HG03039 (cell line): ENCODE results near the gene MYB.
"Not testable (repeated sequence)": the region's sequence is repeated elsewhere in the genome, so short reads cannot be mapped to it uniquely, and the experiment has no call there.

Experiments used
- ATAC-seq: cut with Tn5 transposase; IDR thresholded peaks from one replicate; pipeline ENCODE4 v1.9.1; 2021; ENCODE audit warnings: mild to moderate bottlenecking, moderate library complexity; ENCODE audit not compliant: unreplicated experiment

Gene MYB

GRCh38 chr6:135243871-135244796, 63.0 kb downstream of the MYB start:
- ATAC-seq, result no peak

- ATAC-seq, result no peak
Observed at GRCh38 chr6:135244805-135245204, 63.7 kb downstream of the MYB start.

GRCh38 chr6:135246412-135247012, 65.4 kb downstream of the MYB start:
- ATAC-seq, result not testable (repeated sequence)

- ATAC-seq, result no peak
Observed at GRCh38 chr6:135250234-135250633, 69.1 kb downstream of the MYB start.

- ATAC-seq, result no peak
Observed at GRCh38 chr6:135250751-135251497, 69.8 kb downstream of the MYB start.

- no peak for ATAC-seq
Observed at GRCh38 chr6:135251498-135252441, 70.7 kb downstream of the MYB start.

- no peak for ATAC-seq
Observed at GRCh38 chr6:135254471-135254870, 73.4 kb downstream of the MYB start.

GRCh38 chr6:135256866-135257265, 75.8 kb downstream of the MYB start:
- no peak for ATAC-seq

- no peak for ATAC-seq
Observed at GRCh38 chr6:135257631-135258405, 76.7 kb downstream of the MYB start.

- ATAC-seq, result no peak
Observed at GRCh38 chr6:135258970-135259369, 77.9 kb downstream of the MYB start.

- no peak for ATAC-seq
Observed at GRCh38 chr6:135260612-135261011, 79.5 kb downstream of the MYB start.

GRCh38 chr6:135261872-135262725, 81.0 kb downstream of the MYB start:
- ATAC-seq, result no peak

GRCh38 chr6:135265278-135265677, 84.2 kb downstream of the MYB start:
- no peak for ATAC-seq

- ATAC-seq, result no peak
Observed at GRCh38 chr6:135266675-135267074, 85.6 kb downstream of the MYB start.

- no peak for ATAC-seq
Observed at GRCh38 chr6:135267085-135267484, 86.0 kb downstream of the MYB start.

- no peak for ATAC-seq
Observed at GRCh38 chr6:135268263-135268662, 87.2 kb downstream of the MYB start.

GRCh38 chr6:135268740-135269139, 87.6 kb downstream of the MYB start:
- ATAC-seq, result no peak
